Neural progenitor cell (in vitro differentiated cells): ENCODE results near the gene HTT. TPM values are rescaled to one million over a fixed set of nuclear protein-coding genes. Genes with fewer than 3 reads are reported as not detected.

Experiments
- DNase-seq: peaks from one replicate; pipeline ENCODE4 v3.0.0-alpha.2; 2016; ENCODE audit warnings: low spot score
- H2AFZ ChIP-seq: fragments of 200-600 bp; sonication (generic); replicated peaks from 2 replicates; pipeline ENCODE4 v1.6.1; 2016; ENCODE audit warnings: antibody characterized with exemption
- H3F3A ChIP-seq: fragments of 200-600 bp; sonication (generic); 2 replicates; pipeline ENCODE4 v1.6.1; 2016; ENCODE audit warnings: antibody characterized with exemption, low read depth
- H3K27ac ChIP-seq: fragments of 200-600 bp; sonication (generic); 2 replicates; pipeline ENCODE4 v1.5.1; 2016; ENCODE audit warnings: mild to moderate bottlenecking
- H3K27me3 ChIP-seq: fragments of 200-600 bp; sonication (generic); 2 replicates; pipeline ENCODE4 v1.6.1; 2016; ENCODE audit warnings: mild to moderate bottlenecking, moderate library complexity
- H3K36me3 ChIP-seq: fragments of 200-600 bp; sonication (generic); 2 replicates; pipeline ENCODE4 v1.5.1; 2016
- H3K4me1 ChIP-seq: fragments of 200-600 bp; sonication (generic); 2 replicates; pipeline ENCODE4 v1.6.1; 2016; ENCODE audit warnings: mixed run types
- H3K4me2 ChIP-seq: fragments of 200-600 bp; sonication (generic); 2 replicates; pipeline ENCODE4 v1.6.1; 2016
- H3K4me3 ChIP-seq: fragments of 200-600 bp; sonication (generic); 2 replicates; pipeline ENCODE4 v1.5.1; 2016
- H3K79me2 ChIP-seq: fragments of 200-600 bp; sonication (generic); 2 replicates; pipeline ENCODE4 v1.6.1; 2016; ENCODE audit warnings: low read depth
- H3K9ac ChIP-seq: fragments of 200-600 bp; sonication (generic); 2 replicates; pipeline ENCODE4 v1.6.1; 2016
- H3K9me3 ChIP-seq: fragments of 200-600 bp; sonication (generic); 2 replicates; pipeline ENCODE4 v1.5.1; 2016; ENCODE audit warnings: low read depth
- H4K20me1 ChIP-seq: fragments of 200-600 bp; sonication (generic); 2 replicates; pipeline ENCODE4 v1.6.1; 2016; ENCODE audit warnings: low read depth
- H3K27ac Mint-ChIP-seq: 3 replicates; pipeline ENCODE4 v1.8.0; 2021; ENCODE audit warnings: mixed read lengths
- H3K27me3 Mint-ChIP-seq: 2 replicates; pipeline ENCODE4 v1.8.0; 2022; ENCODE audit warnings: low read depth, mild to moderate bottlenecking, inconsistent platforms, moderate library complexity, mixed read lengths; ENCODE audit not compliant: insufficient read depth
- H3K36me3 Mint-ChIP-seq: 3 replicates; pipeline ENCODE4 v1.8.0; 2021; ENCODE audit warnings: mixed read lengths
- H3K4me1 Mint-ChIP-seq: 3 replicates; pipeline ENCODE4 v1.8.0; 2021; ENCODE audit warnings: mixed read lengths
- H3K4me3 Mint-ChIP-seq: 3 replicates; pipeline ENCODE4 v1.8.0; 2021; ENCODE audit warnings: mild to moderate bottlenecking, moderate library complexity, mixed read lengths
- H3K9me3 Mint-ChIP-seq: 3 replicates; pipeline ENCODE4 v1.8.0; 2020; ENCODE audit warnings: mixed read lengths
- CTCF ChIP-seq: fragments of 200-600 bp; sonication (generic); IDR thresholded peaks from 2 replicates; pipeline ENCODE4 v1.5.1; 2017; ENCODE audit warnings: antibody characterized with exemption, mild to moderate bottlenecking
- EZH2 ChIP-seq: fragments of 200-600 bp; sonication (generic); IDR thresholded peaks from 2 replicates; pipeline ENCODE4 v1.6.1; 2017; ENCODE audit warnings: antibody characterized with exemption, mild to moderate bottlenecking, moderate library complexity
- EZH2phosphoT487 ChIP-seq: fragments of 200-600 bp; sonication (generic); IDR thresholded peaks from 2 replicates; pipeline ENCODE4 v1.6.1; 2017; ENCODE audit warnings: antibody characterized with exemption
- total RNA-seq: library from RNA; depleted of rRNA; stranded (reverse); fragments of >200 nt; gene quantifications from 2 replicates; pipeline ENCODE4 v1.2.3, GENCODE V29; 2015; ENCODE audit warnings: low replicate concordance

HTT gene
- total RNA-seq, 1 donor from 2014 or later: 38.9 TPM

GRCh38 chr4:3215256-3215655, 140.8 kb downstream of the HTT start:
- H3K4me2 ChIP-seq: no peak overlapping the region
- H3K4me1 ChIP-seq: peaks cover 11% of the 10 kb centered on the region
- H3K9me3 Mint-ChIP-seq: no peaks in the 10 kb centered on the region
- H3K27me3 ChIP-seq: no peaks in the 10 kb centered on the region
- no peak overlapping the region for H3K27ac ChIP-seq
- TF ChIP-seq EZH2phosphoT487 (no peak), CTCF (no peak), EZH2 (no peak)
- H4K20me1 ChIP-seq: peaks cover 15% of the 10 kb centered on the region
- DNase-seq: no peak
- no peaks in the 10 kb centered on the region for H3K4me1 Mint-ChIP-seq
- peaks cover 2% of the 10 kb centered on the region for H3K27me3 Mint-ChIP-seq
- H3K36me3 Mint-ChIP-seq: peaks cover 36% of the 10 kb centered on the region
- no peak overlapping the region for H3K9ac ChIP-seq
- no peak overlapping the region for H3K27ac Mint-ChIP-seq
- no peaks in the 10 kb centered on the region for H3F3A ChIP-seq
- no peaks in the 10 kb centered on the region for H3K36me3 ChIP-seq
- H3K4me3 Mint-ChIP-seq: no peak overlapping the region
- no peaks in the 10 kb centered on the region for H3K9me3 ChIP-seq
- no peak overlapping the region for H3K4me3 ChIP-seq
- H2AFZ ChIP-seq: no peak overlapping the region
- H3K79me2 ChIP-seq: no peaks in the 10 kb centered on the region

- H3K36me3 Mint-ChIP-seq: peaks cover 31% of the 10 kb centered on the region
- Histone ChIP-seq H3K27me3 (no peaks in the 10 kb centered on the region), H3K27ac (no peak overlapping the region), H3K36me3 (no peaks in the 10 kb centered on the region), H2AFZ (no peak overlapping the region), H4K20me1 (peaks cover 15% of the 10 kb centered on the region), H3K9me3 (no peaks in the 10 kb centered on the region), H3F3A (no peaks in the 10 kb centered on the region), H3K4me3 (no peak overlapping the region), H3K79me2 (no peaks in the 10 kb centered on the region), H3K4me1 (peaks cover 11% of the 10 kb centered on the region), H3K4me2 (no peak overlapping the region), H3K9ac (no peak overlapping the region)
- H3K27me3 Mint-ChIP-seq: peaks cover 2% of the 10 kb centered on the region
- H3K9me3 Mint-ChIP-seq: no peaks in the 10 kb centered on the region
- no peak for DNase-seq
- H3K4me1 Mint-ChIP-seq: no peaks in the 10 kb centered on the region
- no peak overlapping the region for H3K27ac Mint-ChIP-seq
- no peak overlapping the region for H3K4me3 Mint-ChIP-seq
- TF ChIP-seq CTCF (no peak), EZH2phosphoT487 (no peak), EZH2 (no peak)
These were observed 141.3 kb downstream of the HTT start for GRCh38 chr4:3215733-3216132.

GRCh38 chr4:3217266-3217665, 142.8 kb downstream of the HTT start:
- Histone ChIP-seq H3K9ac (no peak overlapping the region), H3K27me3 (no peaks in the 10 kb centered on the region), H3K4me1 (peaks cover 11% of the 10 kb centered on the region), H3K79me2 (no peaks in the 10 kb centered on the region), H2AFZ (no peak overlapping the region), H3K27ac (no peak overlapping the region), H3K36me3 (no peaks in the 10 kb centered on the region), H3K4me3 (no peak overlapping the region), H3F3A (no peaks in the 10 kb centered on the region), H3K9me3 (no peaks in the 10 kb centered on the region), H4K20me1 (peaks cover 15% of the 10 kb centered on the region), H3K4me2 (no peak overlapping the region)
- H3K9me3 Mint-ChIP-seq: no peaks in the 10 kb centered on the region
- no peaks in the 10 kb centered on the region for H3K4me1 Mint-ChIP-seq
- peaks cover 34% of the 10 kb centered on the region for H3K36me3 Mint-ChIP-seq
- H3K4me3 Mint-ChIP-seq: no peak overlapping the region
- DNase-seq: no peak
- TF ChIP-seq EZH2phosphoT487: no peak
- no peak for TF ChIP-seq CTCF
- TF ChIP-seq EZH2: no peak
- H3K27me3 Mint-ChIP-seq: peaks cover 2% of the 10 kb centered on the region
- no peak overlapping the region for H3K27ac Mint-ChIP-seq

GRCh38 chr4:3217771-3218170, 143.3 kb downstream of the HTT start:
- no peaks in the 10 kb centered on the region for H3K79me2 ChIP-seq
- no peak overlapping the region for H3K27ac Mint-ChIP-seq
- H3K27me3 Mint-ChIP-seq: peaks cover 2% of the 10 kb centered on the region
- H3K27ac ChIP-seq: no peak overlapping the region
- no peak for TF ChIP-seq CTCF
- TF ChIP-seq EZH2: no peak
- no peak for TF ChIP-seq EZH2phosphoT487
- H3K36me3 Mint-ChIP-seq: peaks cover 34% of the 10 kb centered on the region
- H3K4me1 Mint-ChIP-seq: no peaks in the 10 kb centered on the region
- no peak overlapping the region for H3K9ac ChIP-seq
- H3K36me3 ChIP-seq: no peaks in the 10 kb centered on the region
- no peak for DNase-seq
- no peaks in the 10 kb centered on the region for H3F3A ChIP-seq
- no peak overlapping the region for H3K4me3 ChIP-seq
- H3K9me3 ChIP-seq: no peaks in the 10 kb centered on the region
- H2AFZ ChIP-seq: no peak overlapping the region
- no peaks in the 10 kb centered on the region for H3K27me3 ChIP-seq
- H3K4me2 ChIP-seq: no peak overlapping the region
- peaks cover 15% of the 10 kb centered on the region for H4K20me1 ChIP-seq
- no peaks in the 10 kb centered on the region for H3K9me3 Mint-ChIP-seq
- peaks cover 11% of the 10 kb centered on the region for H3K4me1 ChIP-seq
- H3K4me3 Mint-ChIP-seq: no peak overlapping the region
